ACHN (cell line): ENCODE data around the gene DAB1.
A peak's percentile ranks its signal among the peaks of the same experiment; 100 is the strongest.

Source experiments
- DNase-seq: peaks from one replicate; pipeline ENCODE4 v3.0.0-alpha.2; 2015
- in situ Hi-C: cut with HindIII; loops from 2 replicates; pipeline ENCODE4 v1.10.0; 2017; ENCODE audit warnings: low sequenced_read_pairs, low pct_ligation_motif_present, low pct_unique_long_range_greater_than_20kb

The DAB1 gene

GRCh38 chr1:57041901-57042300, 382.0 kb downstream of the DAB1 start:
- in situ Hi-C loops, result no loop called here

GRCh38 chr1:57040811-57041210, 383.0 kb downstream of the DAB1 start:
- in situ Hi-C loops, result no loop called here
- DNase-seq, result no peak

More at GRCh38 chr1:57041901-57042300, 382.0 kb downstream of the DAB1 start:
- no peak for DNase-seq

GRCh38 chr1:57036641-57037579, 386.9 kb downstream of the DAB1 start:
- in situ Hi-C loops, result no loop called here
- no peak for DNase-seq

GRCh38 chr1:57034713-57035112, 389.1 kb downstream of the DAB1 start:
- in situ Hi-C loops, result no loop called here
- DNase-seq, result no peak

- in situ Hi-C loops, result no loop called here
- no peak for DNase-seq
Observed at GRCh38 chr1:57033222-57034001, 390.4 kb downstream of the DAB1 start.

- no peak for DNase-seq
- in situ Hi-C loops, result no loop called here
Observed at GRCh38 chr1:57026624-57027354, 397.1 kb downstream of the DAB1 start.

- in situ Hi-C loops, result no loop called here
- no peak for DNase-seq
Observed at GRCh38 chr1:57024855-57025254, 399.0 kb downstream of the DAB1 start.

- no peak for DNase-seq
- in situ Hi-C loops, result no loop called here
Observed at GRCh38 chr1:57024428-57024827, 399.4 kb downstream of the DAB1 start.

GRCh38 chr1:57020216-57020615, 403.6 kb downstream of the DAB1 start:
- no peak for DNase-seq
- in situ Hi-C loops, result no loop called here

- no peak for DNase-seq
- in situ Hi-C loops, result no loop called here
Observed at GRCh38 chr1:57019236-57019839, 404.5 kb downstream of the DAB1 start.

GRCh38 chr1:57018119-57018518, 405.7 kb downstream of the DAB1 start:
- DNase-seq, result no peak
- in situ Hi-C loops, result no loop called here

- peak; percentile 8 for DNase-seq
- in situ Hi-C loops, result no loop called here
Observed at GRCh38 chr1:57017717-57018116, 406.1 kb downstream of the DAB1 start.

GRCh38 chr1:57017200-57017599, 406.7 kb downstream of the DAB1 start:
- no peak for DNase-seq

GRCh38 chr1:57015071-57015470, 408.8 kb downstream of the DAB1 start:
- no peak for DNase-seq
- in situ Hi-C loops, result no loop called here

More at GRCh38 chr1:57017200-57017599, 406.7 kb downstream of the DAB1 start:
- in situ Hi-C loops, result no loop called here

GRCh38 chr1:57013522-57013921, 410.3 kb downstream of the DAB1 start:
- in situ Hi-C loops, result no loop called here
- DNase-seq, result no peak

- DNase-seq, result no peak
- in situ Hi-C loops, result no loop called here
Observed at GRCh38 chr1:57012315-57012714, 411.5 kb downstream of the DAB1 start.

GRCh38 chr1:57010511-57010910, 413.3 kb downstream of the DAB1 start:
- no peak for DNase-seq
- in situ Hi-C loops, result no loop called here

GRCh38 chr1:57007948-57008347, 415.9 kb downstream of the DAB1 start:
- in situ Hi-C loops, result no loop called here
- DNase-seq, result no peak

GRCh38 chr1:57007472-57007871, 416.4 kb downstream of the DAB1 start:
- in situ Hi-C loops, result no loop called here
- DNase-seq, result no peak
